ENCODE results near the gene STEAP1B. TPM values are rescaled to one million over a fixed set of nuclear protein-coding genes. Genes with fewer than 3 reads are reported as not detected.
"Not testable (repeated sequence)": the region's sequence is repeated elsewhere in the genome, so short reads cannot be mapped to it uniquely, and the experiment has no call there.

STEAP1B gene
- total RNA-seq, 2 donors from 2014 or later = 0.47 TPM; not detected in 1

GRCh38 chr7:22504519-22504918 is 4.5 kb upstream of the STEAP1B start:
- ATAC-seq; DNase-seq; intact Hi-C loops (cut with DNase I, micrococcal nuclease): not testable (repeated sequence)

- intact Hi-C loops (cut with DNase I, micrococcal nuclease); ATAC-seq: not testable (repeated sequence)
These were observed 2.1 kb upstream of the STEAP1B start for GRCh38 chr7:22502104-22502503.

GRCh38 chr7:22501336-22501735 is 1.3 kb upstream of the STEAP1B start:
- intact Hi-C loops (cut with DNase I, micrococcal nuclease); DNase-seq: not testable (repeated sequence)
- peak; percentile 64 for ATAC-seq

More at GRCh38 chr7:22502104-22502503, 2.1 kb upstream of the STEAP1B start:
- DNase-seq = not testable (repeated sequence)

- DNase-seq = no peak
- intact Hi-C loops (cut with DNase I, micrococcal nuclease) = no loop called here
- no peak for ATAC-seq
These were observed 944 bp downstream of the STEAP1B start for GRCh38 chr7:22499044-22499443.

GRCh38 chr7:22496912-22497311 is 3.1 kb downstream of the STEAP1B start:
- intact Hi-C loops (cut with DNase I, micrococcal nuclease) = not testable (repeated sequence)

GRCh38 chr7:22496296-22496888 is 3.6 kb downstream of the STEAP1B start:
- ATAC-seq; DNase-seq; intact Hi-C loops (cut with DNase I, micrococcal nuclease): not testable (repeated sequence)

More at GRCh38 chr7:22496912-22497311, 3.1 kb downstream of the STEAP1B start:
- not testable (repeated sequence) for ATAC-seq, DNase-seq

- intact Hi-C loops (cut with DNase I, micrococcal nuclease); DNase-seq; ATAC-seq: not testable (repeated sequence)
These were observed 6.6 kb downstream of the STEAP1B start for GRCh38 chr7:22493160-22493925.

- peak; percentile 39 to 71 for DNase-seq
- intact Hi-C loops (cut with DNase I, micrococcal nuclease) = loop anchor here (5.0 to 10.0 kb wide), 2 partner anchors 382 to 384 kb away; no protein-coding TSS in a partner anchor
- ATAC-seq = peak; percentile 93
These were observed 11.1 kb downstream of the STEAP1B start for GRCh38 chr7:22488643-22489462.

GRCh38 chr7:22487978-22488642 is 11.9 kb downstream of the STEAP1B start:
- peak; percentile 34 for ATAC-seq
- intact Hi-C loops (cut with DNase I, micrococcal nuclease) = loop anchor here (5.0 to 10.0 kb wide), 2 partner anchors 381 to 383 kb away; no protein-coding TSS in a partner anchor
- no peak for DNase-seq

GRCh38 chr7:22486597-22486996 is 13.4 kb downstream of the STEAP1B start:
- DNase-seq (no peak), ATAC-seq (no peak)
- intact Hi-C loops (cut with DNase I, micrococcal nuclease) = loop anchor here (5.0 to 10.0 kb wide), 2 partner anchors 379 to 382 kb away; no protein-coding TSS in a partner anchor

GRCh38 chr7:22485189-22485588 is 14.8 kb downstream of the STEAP1B start:
- DNase-seq = no peak
- intact Hi-C loops (cut with DNase I, micrococcal nuclease) = loop anchor here (5.0 to 10.0 kb wide), 2 partner anchors 378 to 380 kb away; no protein-coding TSS in a partner anchor
- ATAC-seq = no peak

GRCh38 chr7:22482503-22482902 is 17.5 kb downstream of the STEAP1B start:
- DNase-seq (no peak), ATAC-seq (no peak)
- intact Hi-C loops (cut with DNase I, micrococcal nuclease) = loop anchor here in 1 of 2 donors (10.0 kb wide), 1 partner anchor 378 kb away; no protein-coding TSS in a partner anchor

- no peak for DNase-seq
- intact Hi-C loops (cut with DNase I, micrococcal nuclease) = loop anchor here in 1 of 2 donors (10.0 kb wide), 1 partner anchor 377 kb away; no protein-coding TSS in a partner anchor
- ATAC-seq = peak; percentile 65
These were observed 18.3 kb downstream of the STEAP1B start for GRCh38 chr7:22481726-22482125.

GRCh38 chr7:22480523-22481075 is 19.4 kb downstream of the STEAP1B start:
- intact Hi-C loops (cut with DNase I, micrococcal nuclease) = loop anchor here in 1 of 2 donors (10.0 kb wide), 1 partner anchor 376 kb away; no protein-coding TSS in a partner anchor
- DNase-seq (no peak), ATAC-seq (no peak)

- DNase-seq (no peak), ATAC-seq (no peak)
- intact Hi-C loops (cut with DNase I, micrococcal nuclease) = no loop called here
These were observed 22.0 kb downstream of the STEAP1B start for GRCh38 chr7:22477876-22478450.

GRCh38 chr7:22477262-22477661 is 22.7 kb downstream of the STEAP1B start:
- intact Hi-C loops (cut with DNase I, micrococcal nuclease) = no loop called here
- DNase-seq (no peak), ATAC-seq (no peak)

GRCh38 chr7:22476824-22477223 is 23.2 kb downstream of the STEAP1B start:
- intact Hi-C loops (cut with DNase I, micrococcal nuclease) = no loop called here
- DNase-seq (no peak), ATAC-seq (no peak)

- no peak for ATAC-seq
- intact Hi-C loops (cut with DNase I, micrococcal nuclease) = no loop called here
- DNase-seq = no peak
These were observed 25.3 kb downstream of the STEAP1B start for GRCh38 chr7:22474645-22475044.

Measured in left colon (tissue), 2 donors.